GM23248 (cell line): ENCODE measurements around the gene RSRC1. TPM values are rescaled to one million over a fixed set of nuclear protein-coding genes. Genes with fewer than 3 reads are reported as not detected.

Experiments
- DNase-seq: peaks from one replicate; pipeline ENCODE4 v3.0.0-alpha.2; 2015
- H2AFZ ChIP-seq: fragments of 200-600 bp; sonication (generic); 2 replicates; pipeline ENCODE4 v1.6.1; 2016; ENCODE audit warnings: antibody characterized with exemption
- H3F3A ChIP-seq: fragments of 200-600 bp; sonication (generic); 2 replicates; pipeline ENCODE4 v1.6.1; 2016; ENCODE audit warnings: mild to moderate bottlenecking, antibody characterized with exemption, mixed run types; ENCODE audit not compliant: insufficient read depth
- H3K27ac ChIP-seq: fragments of 200-600 bp; sonication (generic); 2 replicates; pipeline ENCODE4 v1.5.1; 2016; ENCODE audit warnings: mild to moderate bottlenecking
- H3K27me3 ChIP-seq: fragments of 200-600 bp; sonication (generic); replicated peaks from 2 replicates; pipeline ENCODE4 v1.6.1; 2016; ENCODE audit warnings: mild to moderate bottlenecking; ENCODE audit not compliant: insufficient read depth
- H3K36me3 ChIP-seq: fragments of 200-600 bp; sonication (generic); 2 replicates; pipeline ENCODE4 v1.6.1; 2016; ENCODE audit warnings: low read depth, mild to moderate bottlenecking
- H3K4me1 ChIP-seq: fragments of 200-600 bp; sonication (generic); 2 replicates; pipeline ENCODE4 v1.6.1; 2016; ENCODE audit warnings: mild to moderate bottlenecking; ENCODE audit not compliant: insufficient read depth
- H3K4me2 ChIP-seq: fragments of 200-600 bp; sonication (generic); one replicate; pipeline ENCODE4 v1.6.1; 2016; ENCODE audit warnings: mild to moderate bottlenecking; ENCODE audit not compliant: unreplicated experiment
- H3K4me3 ChIP-seq: fragments of 200-600 bp; sonication (generic); 2 replicates; pipeline ENCODE4 v1.5.1; 2016; ENCODE audit warnings: mild to moderate bottlenecking
- H3K79me2 ChIP-seq: fragments of 200-600 bp; sonication (generic); 2 replicates; pipeline ENCODE4 v1.6.1; 2016; ENCODE audit warnings: mild to moderate bottlenecking; ENCODE audit not compliant: insufficient read depth
- H3K9ac ChIP-seq: fragments of 200-600 bp; sonication (generic); 2 replicates; pipeline ENCODE4 v1.6.1; 2016; ENCODE audit warnings: mild to moderate bottlenecking
- H3K9me2 ChIP-seq: fragments of 200-600 bp; sonication (generic); 2 replicates; pipeline ENCODE4 v1.6.1; 2016; ENCODE audit warnings: mixed run types, mild to moderate bottlenecking, moderate library complexity; ENCODE audit not compliant: insufficient read depth
- H3K9me3 ChIP-seq: fragments of 200-600 bp; sonication (generic); one replicate; pipeline ENCODE4 v1.6.1; 2017; ENCODE audit warnings: low read depth
- H4K20me1 ChIP-seq: fragments of 200-600 bp; sonication (generic); 2 replicates; pipeline ENCODE4 v1.6.0; 2016; ENCODE audit not compliant: insufficient read depth
- EZH2 ChIP-seq: fragments of 200-600 bp; sonication (generic); IDR thresholded peaks from 2 replicates; pipeline ENCODE4 v1.6.1; 2018; ENCODE audit warnings: antibody characterized with exemption, mild to moderate bottlenecking; ENCODE audit not compliant: insufficient read depth, poor library complexity, severe bottlenecking
- EZH2phosphoT487 ChIP-seq: fragments of 200-600 bp; sonication (generic); IDR thresholded peaks from 2 replicates; pipeline ENCODE4 v1.6.1; 2018; ENCODE audit warnings: antibody characterized with exemption, moderate library complexity, mild to moderate bottlenecking, low read depth; ENCODE audit not compliant: insufficient read depth
- WGBS, 2 experiments: methylation state at CpG; one replicate each; pipeline ENCODE4 v1.1.6; 2015 to 2017; ENCODE audit warnings: low lambda C conversion rate in 2 of 2, low coverage in 1 of 2; ENCODE audit errors: missing lambda C conversion rate in 2 of 2; 5-methylcytosine and 5-hydroxymethylcytosine counted together
- in situ Hi-C: fragments of 300-500 bp; cut with MboI; formaldehyde crosslinking; loops from 2 replicates; pipeline ENCODE4 v1.15.0; 2020
- polyA plus RNA-seq: library from polyadenylated mRNA; unstranded; fragments of >200 nt; fragmentation: Nextera tagmentation; extraction: Ambion mirVana; gene quantifications from 2 replicates; pipeline ENCODE4 v1.2.1, GENCODE V29; 2016
- total RNA-seq: library from RNA; depleted of rRNA; stranded (reverse); fragments of >200 nt; shearing (Covaris generic); gene quantifications from 2 replicates; pipeline ENCODE4 v1.2.3, GENCODE V29; 2014

Gene RSRC1
- total and polyA plus RNA-seq, 2 experiments from 2014 or later, result 28.5 to 34.6 TPM

GRCh38 chr3:158420654-158421396 lies 310.9 kb downstream of the RSRC1 start:
- H3K9me3 ChIP-seq, result no peaks in the 10 kb centered on the region
- H3K36me3 ChIP-seq, result no peaks in the 10 kb centered on the region
- no peak for TF ChIP-seq EZH2
- TF ChIP-seq EZH2phosphoT487, result no peak
- H3K4me2 ChIP-seq, result no peak overlapping the region
- no peaks in the 10 kb centered on the region for H3F3A ChIP-seq
- H3K27ac ChIP-seq, result no peak overlapping the region
- H3K4me1 ChIP-seq, result no peaks in the 10 kb centered on the region
- DNase-seq, result peak; percentile 78
- H3K27me3 ChIP-seq, result no peaks in the 10 kb centered on the region
- H3K4me3 ChIP-seq, result no peak overlapping the region
- 43 to 46% methylated on average over 3 of the region's 3 CpGs for WGBS, 2 experiments
- no peak overlapping the region for H3K9ac ChIP-seq
- H4K20me1 ChIP-seq, result no peaks in the 10 kb centered on the region
- in situ Hi-C loops, result no loop called here
- H3K79me2 ChIP-seq, result no peaks in the 10 kb centered on the region
- H2AFZ ChIP-seq, result no peak overlapping the region
- H3K9me2 ChIP-seq, result no peaks in the 10 kb centered on the region

GRCh38 chr3:158430448-158430847 lies 320.6 kb downstream of the RSRC1 start:
- no peak overlapping the region for H3K4me3 ChIP-seq
- TF ChIP-seq EZH2 (no peak), EZH2phosphoT487 (no peak)
- H3K9ac ChIP-seq, result no peak overlapping the region
- in situ Hi-C loops, result loop anchor here (10.0 kb wide), 1 partner anchor 826 kb away; no protein-coding TSS in a partner anchor
- no peaks in the 10 kb centered on the region for H4K20me1 ChIP-seq
- no peaks in the 10 kb centered on the region for H3K9me3 ChIP-seq
- H3K27ac ChIP-seq, result no peak overlapping the region
- no peak overlapping the region for H3K4me2 ChIP-seq
- no peaks in the 10 kb centered on the region for H3K79me2 ChIP-seq
- H2AFZ ChIP-seq, result no peak overlapping the region
- 100% methylated on average over 1 of the region's 1 CpG for WGBS, 2 experiments
- H3K4me1 ChIP-seq, result peaks cover 8% of the 10 kb centered on the region
- 0 out of 2 replicates have a peak, but pooled peaks cover 4% of the 10 kb centered on the region for H3F3A ChIP-seq
- H3K36me3 ChIP-seq, result no peaks in the 10 kb centered on the region
- no peaks in the 10 kb centered on the region for H3K9me2 ChIP-seq
- no peaks in the 10 kb centered on the region for H3K27me3 ChIP-seq
- no peak for DNase-seq

GRCh38 chr3:158430968-158431367 lies 321.1 kb downstream of the RSRC1 start:
- Histone ChIP-seq H3K4me2 (no peak overlapping the region), H3F3A (0 out of 2 replicates have a peak, but pooled peaks cover 4% of the 10 kb centered on the region), H4K20me1 (no peaks in the 10 kb centered on the region), H3K4me1 (peaks cover 8% of the 10 kb centered on the region), H2AFZ (no peak overlapping the region), H3K36me3 (no peaks in the 10 kb centered on the region), H3K9me2 (no peaks in the 10 kb centered on the region), H3K79me2 (no peaks in the 10 kb centered on the region), H3K9me3 (no peaks in the 10 kb centered on the region), H3K27me3 (no peaks in the 10 kb centered on the region), H3K9ac (no peak overlapping the region), H3K4me3 (no peak overlapping the region), H3K27ac (no peak overlapping the region)
- no peak for TF ChIP-seq EZH2phosphoT487
- TF ChIP-seq EZH2, result no peak
- in situ Hi-C loops, result loop anchor here (10.0 kb wide), 1 partner anchor 826 kb away; no protein-coding TSS in a partner anchor
- no peak for DNase-seq

GRCh38 chr3:158431829-158432228 lies 321.9 kb downstream of the RSRC1 start:
- H2AFZ ChIP-seq, result no peak overlapping the region
- H3K4me3 ChIP-seq, result no peak overlapping the region
- H3K27me3 ChIP-seq, result no peaks in the 10 kb centered on the region
- WGBS, 2 experiments, result 94 to 96% methylated on average over 3 of the region's 3 CpGs
- no peaks in the 10 kb centered on the region for H3K9me2 ChIP-seq
- no peaks in the 10 kb centered on the region for H3K36me3 ChIP-seq
- no peaks in the 10 kb centered on the region for H3K9me3 ChIP-seq
- DNase-seq, result no peak
- no peaks in the 10 kb centered on the region for H4K20me1 ChIP-seq
- H3K9ac ChIP-seq, result no peak overlapping the region
- H3K27ac ChIP-seq, result no peak overlapping the region
- H3F3A ChIP-seq, result 0 out of 2 replicates have a peak, but pooled peaks cover 4% of the 10 kb centered on the region
- H3K4me2 ChIP-seq, result no peak overlapping the region
- TF ChIP-seq EZH2 (no peak), EZH2phosphoT487 (no peak)
- H3K4me1 ChIP-seq, result peaks cover 8% of the 10 kb centered on the region
- in situ Hi-C loops, result loop anchor here (10.0 kb wide), 1 partner anchor 827 kb away; no protein-coding TSS in a partner anchor
- no peaks in the 10 kb centered on the region for H3K79me2 ChIP-seq
